Prostate gland (tissue), 2 donors: Measurements from ENCODE around the gene CYP2C9.

ENCODE experiments used
- CTCF ChIP-seq, 4 experiments: fragments of 200-600 bp in 2 of 4; fragments of 450-650 bp in 2 of 4; sonication (generic) in 2 of 4; IDR thresholded peaks; 1 replicate in 3 of 4; 2 replicates in 1 of 4; pipeline ENCODE4 v1.5.1; 2016 to 2019; ENCODE audit warnings: antibody characterized with exemption in 4 of 4, mild to moderate bottlenecking in 2 of 4, moderate library complexity in 2 of 4
- POLR2A ChIP-seq: fragments of 450-650 bp; IDR thresholded peaks from one replicate; pipeline ENCODE4 v1.6.1; 2016; ENCODE audit warnings: antibody characterized with exemption, mild to moderate bottlenecking
- POLR2AphosphoS5 ChIP-seq: sonication (generic); formaldehyde crosslinking; IDR thresholded peaks from one replicate; pipeline ENCODE4 v1.6.1; 2017; ENCODE audit warnings: antibody characterized with exemption

GRCh38 chr10:94938383-94938782, at the start of gene CYP2C9:
- TF ChIP-seq CTCF (IDR thresholded peaks at IDR 0.05) (no peak), POLR2A (no peak), POLR2AphosphoS5 (no peak)
